Stimulated activated CD8-positive, alpha-beta memory T cell treated with anti-CD3 and anti-CD28 coated beads, Interleukin-4, amount 100 ng/mL, for 24 hours (primary cell): ENCODE data around the gene FAM20A.
"Not testable (repeated sequence)": the region's sequence is repeated elsewhere in the genome, so short reads cannot be mapped to it uniquely, and the experiment has no call there.

Experiments
- DNase-seq: peaks from one replicate; pipeline ENCODE4 v3.0.0-alpha.2; 2020; ENCODE audit warnings: low read depth

FAM20A gene

GRCh38 chr17:68589086-68589485 is 12.1 kb downstream of the FAM20A start:
- no peak for DNase-seq

DNA sequence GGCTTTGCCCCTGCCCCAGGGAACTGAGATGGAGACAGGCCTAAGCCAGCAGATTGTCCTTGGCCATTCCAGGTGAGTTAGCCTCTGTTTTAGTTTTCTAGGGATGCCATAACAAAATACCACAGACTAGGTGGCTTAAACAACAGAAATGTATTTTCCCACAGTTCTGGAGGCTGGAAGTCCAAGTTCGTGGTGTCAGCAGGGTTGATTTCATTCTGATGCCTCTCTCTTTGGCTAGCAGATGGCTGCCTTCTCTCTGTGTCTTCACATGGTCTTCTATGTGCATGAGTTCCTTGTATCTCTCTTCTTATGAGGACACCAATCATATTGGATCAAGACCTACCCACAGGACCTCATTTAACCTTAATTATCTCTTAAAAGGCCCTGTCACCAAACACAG is 12.8 kb downstream of the FAM20A start:
- DNase-seq = no peak

DNA sequence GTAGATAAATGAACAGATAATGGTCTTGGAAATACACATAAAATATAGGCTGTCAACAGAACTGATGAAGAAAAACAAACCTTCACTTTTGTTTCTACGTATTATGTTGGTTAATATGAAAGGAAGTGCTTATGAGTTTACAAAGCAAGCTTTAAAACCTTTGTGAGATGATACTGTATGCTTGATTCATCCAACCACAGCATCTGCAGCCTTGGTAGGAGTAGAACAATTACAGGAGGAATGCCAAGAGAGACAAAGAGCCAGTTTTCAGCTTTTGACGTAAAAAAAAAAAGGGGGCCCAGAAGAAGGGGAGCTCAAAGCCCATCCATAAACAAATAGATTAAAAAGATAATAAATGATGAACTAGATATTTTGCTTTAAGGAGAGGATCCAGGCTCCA is 13.3 kb downstream of the FAM20A start:
- no peak for DNase-seq

DNA sequence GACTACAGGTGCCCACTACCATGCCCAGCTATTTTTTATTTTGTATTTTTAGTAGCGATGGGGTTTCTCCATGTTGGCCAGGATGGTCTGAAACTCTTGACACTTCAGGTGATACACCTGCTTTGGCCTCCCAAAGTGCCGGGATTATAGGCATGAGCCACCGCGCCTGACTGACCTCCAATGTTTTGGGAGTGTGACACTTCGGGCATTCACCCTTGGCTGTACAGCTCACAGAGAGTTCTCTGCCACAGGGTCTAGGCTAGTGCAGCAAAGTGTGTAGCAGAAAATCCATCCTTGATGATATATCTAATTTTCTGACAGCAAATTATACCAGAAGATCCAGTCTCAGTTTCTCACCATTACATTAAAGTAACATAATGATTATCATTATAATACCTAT is 14.1 kb downstream of the FAM20A start:
- DNase-seq = no peak

DNA sequence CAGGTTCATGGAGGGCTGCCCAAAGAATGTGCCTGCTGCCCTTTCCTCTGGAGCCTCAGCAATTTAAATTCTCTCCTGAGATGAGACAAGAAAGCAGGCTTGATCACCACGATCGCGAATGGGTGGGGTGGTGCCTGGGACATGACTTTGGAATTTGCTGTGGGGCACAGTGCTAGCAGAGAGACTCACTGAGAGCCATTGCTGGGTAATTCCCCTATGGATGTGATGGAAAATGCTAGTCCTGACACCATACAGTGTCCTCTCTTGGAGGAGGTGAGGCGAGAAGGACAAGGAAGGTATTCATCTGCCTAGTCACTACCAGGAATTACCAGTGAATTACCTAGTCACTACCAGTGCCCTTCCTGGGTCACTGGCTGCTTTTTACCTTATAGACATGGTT is 15.5 kb downstream of the FAM20A start:
- DNase-seq = no peak

- no peak for DNase-seq
Measured at GRCh38 chr17:68584581-68585303, 16.4 kb downstream of the FAM20A start.

- not testable (repeated sequence) for DNase-seq
Measured at GRCh38 chr17:68582867-68583266, 18.3 kb downstream of the FAM20A start.

GRCh38 chr17:68581863-68582645 is 19.1 kb downstream of the FAM20A start:
- DNase-seq = no peak

- DNase-seq = no peak
Measured at GRCh38 chr17:68580236-68580770, 20.9 kb downstream of the FAM20A start.

DNA sequence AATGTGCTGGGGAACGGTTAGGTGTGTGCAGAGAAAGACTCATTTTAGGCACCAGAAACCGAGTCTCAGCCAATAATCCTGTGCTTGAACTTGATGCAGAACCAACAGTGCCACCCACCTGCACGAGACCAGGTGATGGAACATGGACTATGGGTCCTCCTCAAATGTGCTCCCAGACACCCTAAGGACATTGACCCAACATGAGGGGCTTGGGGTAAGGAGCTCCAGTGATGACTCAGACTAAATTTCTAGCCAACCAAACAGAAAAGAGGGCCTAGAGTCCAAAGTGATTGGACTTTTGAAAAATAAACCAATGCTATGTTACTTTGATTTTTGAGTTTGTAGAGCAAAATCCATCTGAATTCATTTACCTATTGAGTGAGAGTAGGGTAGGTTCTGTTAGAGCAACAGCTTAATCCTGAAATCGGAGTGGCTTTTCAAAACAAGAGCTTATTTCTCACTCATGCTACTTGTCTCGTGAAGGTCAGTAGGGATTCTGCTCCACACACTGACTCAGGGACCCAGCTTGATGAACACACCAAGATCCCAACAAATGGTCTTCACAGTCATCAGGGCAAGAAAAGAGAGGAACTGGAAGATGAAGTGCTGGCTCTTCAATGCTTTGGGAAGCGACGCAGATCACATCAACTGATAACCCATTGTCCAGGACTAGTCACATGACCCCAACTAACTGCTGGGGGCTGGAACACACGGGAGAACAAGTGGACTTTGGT is 21.8 kb downstream of the FAM20A start:
- DNase-seq = no peak

DNA sequence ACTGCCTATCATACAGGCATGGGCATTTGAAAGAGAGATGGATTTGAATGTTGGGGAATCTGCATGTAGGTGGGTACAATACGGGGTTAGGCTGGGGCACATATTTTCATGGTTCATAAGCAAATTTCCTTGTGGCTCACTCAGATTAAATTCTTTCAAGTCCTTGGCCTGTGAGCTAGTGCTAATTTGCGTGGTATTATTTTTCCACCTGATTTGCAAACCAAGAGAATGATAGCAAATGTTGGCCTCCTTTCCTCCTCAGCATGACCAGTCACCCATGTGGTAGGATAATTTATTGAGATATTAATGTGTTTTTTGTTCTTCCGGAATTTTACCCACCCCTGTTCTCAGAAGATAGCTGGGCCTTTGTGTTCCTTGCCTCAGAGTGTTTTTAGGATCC is 22.9 kb downstream of the FAM20A start:
- DNase-seq = no peak

- no peak for DNase-seq
Measured at GRCh38 chr17:68577497-68577821, 23.7 kb downstream of the FAM20A start.

DNA sequence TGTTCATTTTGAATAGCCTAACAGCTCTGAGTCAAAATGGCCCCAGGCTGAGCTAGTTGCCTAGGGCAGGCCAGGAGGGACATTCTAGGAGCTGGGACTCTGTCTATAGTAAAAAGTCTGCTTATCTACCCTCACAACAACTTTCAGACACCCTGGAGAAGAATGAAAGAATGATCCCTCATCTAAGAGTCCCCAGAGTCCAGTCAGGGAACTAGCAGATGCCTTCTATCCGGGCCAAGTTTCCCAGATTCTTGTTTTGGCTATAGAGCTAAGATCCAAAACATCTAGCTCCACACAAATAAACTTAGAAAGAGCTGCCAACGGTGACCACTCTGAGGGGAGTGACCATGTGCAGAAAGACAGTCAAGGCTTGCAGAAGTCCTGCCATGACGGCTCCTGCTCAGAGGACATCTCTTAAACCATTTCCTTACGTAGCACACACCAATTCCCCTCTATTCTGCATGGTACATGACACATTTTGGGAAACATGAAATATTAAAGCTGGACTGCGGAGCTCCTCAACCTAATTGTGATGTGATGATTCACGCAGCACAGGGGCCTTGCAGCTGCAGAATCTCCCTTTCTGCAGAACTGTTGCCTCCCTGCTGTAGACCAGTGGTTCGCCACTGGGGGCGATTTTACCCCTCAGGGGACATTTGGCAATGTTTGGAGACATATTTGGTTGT is 24.2 kb downstream of the FAM20A start:
- DNase-seq = no peak

DNA sequence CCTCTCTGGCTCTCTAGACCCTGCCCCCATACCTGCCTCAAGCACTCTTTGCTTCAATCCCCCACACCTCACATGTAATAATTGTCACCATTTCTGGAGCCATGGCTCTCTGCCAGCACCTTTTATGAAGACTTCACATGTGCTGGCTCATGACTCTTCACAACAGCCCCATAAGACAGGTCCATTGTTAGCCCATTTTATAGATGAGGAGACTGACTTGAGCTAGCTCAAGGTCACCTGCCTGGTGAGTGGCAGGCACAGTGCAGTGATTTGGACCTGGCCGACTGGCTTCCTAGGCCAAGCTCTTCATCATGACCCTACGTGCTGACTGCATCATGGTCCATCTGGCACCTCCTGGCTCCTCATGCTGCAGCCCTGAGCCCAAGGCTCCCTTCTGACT is 25.0 kb downstream of the FAM20A start:
- no peak for DNase-seq

- no peak for DNase-seq
Measured at GRCh38 chr17:68573338-68573737, 27.8 kb downstream of the FAM20A start.

- no peak for DNase-seq
Measured at GRCh38 chr17:68572138-68572842, 28.9 kb downstream of the FAM20A start.

DNA sequence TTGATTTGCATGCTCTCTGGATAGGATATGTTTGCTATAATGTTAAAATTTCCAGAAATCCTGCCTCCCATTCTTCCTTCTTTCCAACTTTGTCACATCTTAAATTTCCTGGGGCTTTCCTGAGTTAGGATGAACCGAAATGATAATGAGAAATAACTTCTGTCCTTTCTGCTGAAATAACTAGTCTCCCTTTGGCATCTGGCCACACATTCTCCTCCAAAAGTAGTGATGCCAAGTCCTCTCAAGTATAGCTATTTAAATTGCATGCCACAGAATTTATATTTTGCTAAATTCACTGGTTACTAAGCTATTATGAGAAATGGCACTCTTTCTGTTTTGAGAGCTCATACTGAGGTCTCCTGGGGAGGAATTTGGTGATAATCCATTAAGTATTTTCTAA is 30.6 kb downstream of the FAM20A start:
- DNase-seq = no peak

DNA sequence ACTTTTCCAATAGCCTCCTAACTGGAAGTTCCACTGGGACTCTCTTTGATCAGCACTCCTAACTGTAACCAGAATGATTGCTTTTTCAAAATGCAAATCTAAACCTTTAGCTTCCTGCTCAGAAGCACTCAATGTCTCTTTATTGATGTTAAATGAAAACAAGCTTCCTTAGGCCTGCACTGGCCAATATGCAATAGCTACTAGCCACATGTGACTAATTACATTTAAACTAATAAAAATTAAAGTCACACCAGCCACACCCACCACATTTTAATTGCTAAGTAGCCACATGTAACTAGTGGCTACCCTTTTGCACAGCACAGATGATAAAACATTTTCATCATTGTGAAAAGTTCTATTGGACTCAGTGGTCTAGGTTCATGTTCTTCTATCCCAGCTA is 31.8 kb downstream of the FAM20A start:
- DNase-seq = no peak

DNA sequence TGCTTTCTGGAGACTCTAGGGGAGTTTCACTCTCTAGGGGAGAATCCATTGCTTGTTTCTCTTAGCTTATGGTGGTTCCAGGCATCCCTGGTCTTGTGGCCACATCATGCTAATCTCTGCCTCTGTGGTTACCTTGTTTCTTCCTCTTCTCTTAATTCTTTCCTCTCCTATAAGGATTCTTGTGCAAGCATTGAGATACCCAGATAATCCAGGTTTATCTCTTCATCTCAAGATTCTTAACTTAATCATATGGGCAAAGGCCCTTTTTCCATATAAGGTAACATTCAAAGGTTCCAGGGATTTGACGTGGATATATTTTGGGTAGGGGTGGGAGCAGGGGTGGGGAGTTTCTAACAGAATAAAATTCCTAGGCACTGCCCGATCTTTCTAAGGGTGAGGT is 32.6 kb downstream of the FAM20A start:
- no peak for DNase-seq

GRCh38 chr17:68567581-68567980 is 33.6 kb downstream of the FAM20A start:
- no peak for DNase-seq

DNA sequence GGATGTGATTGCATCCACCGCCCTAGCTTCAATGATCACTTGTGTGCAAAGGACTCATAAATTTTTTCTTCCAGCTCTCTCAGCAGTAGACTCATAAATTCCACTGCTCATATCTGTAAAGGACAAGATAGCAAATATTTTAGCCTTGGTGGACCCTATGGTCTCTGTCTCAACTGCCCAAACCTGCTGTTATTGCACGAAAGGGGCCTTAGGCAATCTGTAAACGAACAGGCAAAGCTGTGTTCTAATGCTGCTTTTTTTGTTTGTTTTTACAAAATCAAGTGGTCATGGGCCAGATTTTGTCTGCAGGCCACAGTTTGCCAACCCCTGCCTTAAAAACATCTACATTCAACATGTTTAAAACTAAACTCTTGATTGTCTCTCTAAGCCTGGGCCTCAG is 34.1 kb downstream of the FAM20A start:
- DNase-seq = no peak

DNA sequence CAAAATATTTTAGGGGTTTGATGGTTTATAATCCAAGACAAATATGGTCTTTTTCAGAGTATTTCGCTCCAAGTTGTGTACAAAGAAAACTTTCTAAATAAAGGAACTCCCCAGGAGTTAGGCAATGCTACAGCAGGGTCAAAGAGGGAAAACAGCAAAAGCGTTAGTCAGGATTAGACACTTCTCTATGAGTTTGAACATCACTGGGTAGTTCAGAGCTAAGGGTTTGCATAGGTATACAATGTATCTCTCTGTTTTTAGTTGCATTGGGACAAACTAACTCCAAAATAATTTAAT is 34.8 kb downstream of the FAM20A start:
- DNase-seq = no peak
